ENCODE measurements around the gene ENSA. TPM values are rescaled to one million over a fixed set of nuclear protein-coding genes. Genes with fewer than 3 reads are reported as not detected.
"Not testable (repeated sequence)": the region's sequence is repeated elsewhere in the genome, so short reads cannot be mapped to it uniquely, and the experiment has no call there.

ENSA gene
- total RNA-seq, 2 donors from 2014 or later = 81.7 to 139 TPM

DNA sequence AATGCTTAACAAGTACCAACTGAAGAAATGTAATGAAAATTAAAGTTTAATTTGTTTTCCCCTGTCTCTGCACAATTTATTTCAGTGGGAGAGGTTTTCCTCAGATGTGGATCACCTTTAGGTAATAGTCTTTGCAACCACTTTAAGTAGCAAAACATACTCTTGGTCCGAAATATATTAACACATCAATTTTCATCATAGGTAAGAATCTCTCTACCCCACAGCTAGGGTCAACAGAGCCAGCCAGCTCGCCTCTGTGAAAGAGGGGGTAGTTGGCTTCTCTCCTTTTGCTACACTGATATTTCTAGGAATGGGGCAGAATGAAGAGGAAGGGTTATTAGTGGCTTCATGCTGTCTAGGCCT is 25.2 kb downstream of the ENSA start:
- TF ChIP-seq, protein P1, sequence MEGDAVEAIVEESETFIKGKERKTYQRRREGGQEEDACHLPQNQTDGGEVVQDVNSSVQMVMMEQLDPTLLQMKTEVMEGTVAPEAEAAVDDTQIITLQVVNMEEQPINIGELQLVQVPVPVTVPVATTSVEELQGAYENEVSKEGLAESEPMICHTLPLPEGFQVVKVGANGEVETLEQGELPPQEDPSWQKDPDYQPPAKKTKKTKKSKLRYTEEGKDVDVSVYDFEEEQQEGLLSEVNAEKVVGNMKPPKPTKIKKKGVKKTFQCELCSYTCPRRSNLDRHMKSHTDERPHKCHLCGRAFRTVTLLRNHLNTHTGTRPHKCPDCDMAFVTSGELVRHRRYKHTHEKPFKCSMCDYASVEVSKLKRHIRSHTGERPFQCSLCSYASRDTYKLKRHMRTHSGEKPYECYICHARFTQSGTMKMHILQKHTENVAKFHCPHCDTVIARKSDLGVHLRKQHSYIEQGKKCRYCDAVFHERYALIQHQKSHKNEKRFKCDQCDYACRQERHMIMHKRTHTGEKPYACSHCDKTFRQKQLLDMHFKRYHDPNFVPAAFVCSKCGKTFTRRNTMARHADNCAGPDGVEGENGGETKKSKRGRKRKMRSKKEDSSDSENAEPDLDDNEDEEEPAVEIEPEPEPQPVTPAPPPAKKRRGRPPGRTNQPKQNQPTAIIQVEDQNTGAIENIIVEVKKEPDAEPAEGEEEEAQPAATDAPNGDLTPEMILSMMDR (IDR thresholded peaks at IDR 0.05) = no peak
- Histone ChIP-seq H3K36me3 (no peaks in the 10 kb centered on the region), H3K4me1 (peaks cover 0 to 16% of the 10 kb centered on the region in 2 donors), H3K4me3 (no peak overlapping the region), H3K27ac (peak overlapping the region; percentile 79 to 84), H3K27me3 (no peaks in the 10 kb centered on the region), H3K9me3 (no peaks in the 10 kb centered on the region)
- no peak for DNase-seq (ENCODE audit: low spot score)

DNA sequence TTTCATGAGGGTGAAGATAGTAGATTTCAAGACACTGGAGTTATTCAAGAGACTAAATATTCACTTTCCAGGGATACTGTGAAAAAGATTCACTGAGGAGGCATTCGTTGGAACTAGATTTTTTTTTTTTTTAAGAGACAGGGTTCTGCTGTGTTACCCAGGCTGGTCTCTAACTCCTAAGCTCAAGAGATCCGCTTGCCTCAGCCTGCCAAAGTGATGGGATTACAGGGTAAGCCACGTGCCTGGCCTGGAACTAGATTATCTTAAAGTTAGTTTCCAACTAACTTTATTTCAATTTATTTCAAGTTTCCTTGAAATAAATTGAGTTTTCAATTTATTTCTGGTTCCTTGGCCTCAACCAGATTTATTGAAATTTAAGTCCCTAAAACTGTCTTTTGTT is 25.7 kb downstream of the ENSA start:
- DNase-seq (ENCODE audit: low spot score) = no peak
- H3K36me3 ChIP-seq = no peaks in the 10 kb centered on the region
- no peaks in the 10 kb centered on the region for H3K9me3 ChIP-seq
- H3K27ac ChIP-seq = peak overlapping the region; percentile 79 to 84
- TF ChIP-seq, protein P1 (IDR thresholded peaks at IDR 0.05) = no peak
- peaks cover 0 to 12% of the 10 kb centered on the region in 2 donors for H3K4me1 ChIP-seq
- H3K4me3 ChIP-seq = no peak overlapping the region
- H3K27me3 ChIP-seq = no peaks in the 10 kb centered on the region

DNA sequence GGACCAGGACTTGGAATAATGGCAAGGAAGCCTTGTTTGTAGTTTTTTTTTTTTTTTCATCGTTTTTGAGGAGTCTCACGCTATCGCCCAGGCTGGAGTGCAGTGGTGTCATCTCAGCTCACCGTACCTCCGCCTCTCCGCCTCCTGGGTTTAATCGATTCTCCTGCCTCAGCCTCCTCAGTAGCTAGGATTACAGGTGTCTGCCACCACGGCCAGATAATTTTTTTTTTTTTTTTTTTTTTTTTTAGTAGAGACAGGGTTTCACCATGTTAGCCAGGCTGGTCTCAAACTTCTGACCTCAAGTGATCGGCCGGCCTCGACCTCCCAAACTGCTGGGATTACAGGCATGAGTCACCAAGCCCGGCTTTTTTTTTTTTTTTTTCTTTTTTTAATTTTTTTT is 27.0 kb downstream of the ENSA start:
- not testable (repeated sequence) for DNase-seq (ENCODE audit: low spot score); H3K27ac ChIP-seq; H3K4me3 ChIP-seq; H3K36me3 ChIP-seq; H3K27me3 ChIP-seq; H3K9me3 ChIP-seq
- H3K4me1 ChIP-seq = peaks cover 0 to 12% of the 10 kb centered on the region in 2 donors

DNA sequence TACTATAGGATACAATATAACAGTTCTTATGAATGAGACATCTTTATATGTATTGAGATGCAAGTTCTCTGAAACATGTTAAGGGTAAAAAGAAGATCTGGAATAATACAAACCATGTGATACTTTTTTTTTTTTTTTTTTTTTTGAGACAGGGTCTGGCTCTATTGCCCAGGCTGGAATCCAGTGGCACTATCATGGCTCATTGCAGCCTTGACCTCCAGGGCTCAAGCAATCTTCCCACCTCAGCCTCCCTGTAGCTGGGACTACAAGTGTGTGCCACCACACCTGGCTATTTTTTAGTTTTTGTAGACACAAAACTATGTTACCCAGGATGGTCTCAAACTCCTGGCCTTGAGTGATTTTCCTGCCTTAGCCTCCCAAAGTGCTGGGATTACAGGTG is 27.9 kb downstream of the ENSA start:
- H3K27me3 ChIP-seq = no peaks in the 10 kb centered on the region
- H3K36me3 ChIP-seq = no peaks in the 10 kb centered on the region
- TF ChIP-seq, protein P1 (IDR thresholded peaks at IDR 0.05) = no peak
- peaks cover 0 to 12% of the 10 kb centered on the region in 2 donors for H3K4me1 ChIP-seq
- no peak for DNase-seq (ENCODE audit: low spot score)
- H3K4me3 ChIP-seq = no peak overlapping the region
- H3K27ac ChIP-seq = no peak overlapping the region
- H3K9me3 ChIP-seq = no peaks in the 10 kb centered on the region

DNA sequence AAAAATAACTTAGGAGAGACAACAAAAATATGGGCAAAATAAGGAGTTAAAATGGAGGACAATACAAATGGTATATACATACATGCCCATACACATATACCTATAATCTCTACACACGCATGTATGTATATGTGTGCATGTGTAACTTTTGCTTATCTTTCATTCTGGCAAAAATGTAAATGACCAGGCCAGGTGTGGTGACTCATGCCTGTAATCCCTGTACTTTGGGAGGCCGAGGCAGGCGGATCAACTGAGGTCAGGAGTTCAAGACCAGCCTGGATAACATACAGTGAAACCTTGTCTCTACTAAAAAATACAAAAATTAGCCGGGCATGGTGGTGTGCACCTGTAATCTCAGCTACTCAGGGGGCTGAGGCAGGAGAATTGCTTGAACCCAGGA is 31.1 kb downstream of the ENSA start:
- not testable (repeated sequence) for H3K36me3 ChIP-seq; H3K4me1 ChIP-seq; H3K9me3 ChIP-seq; DNase-seq (ENCODE audit: low spot score); H3K4me3 ChIP-seq; H3K27ac ChIP-seq; H3K27me3 ChIP-seq

DNA sequence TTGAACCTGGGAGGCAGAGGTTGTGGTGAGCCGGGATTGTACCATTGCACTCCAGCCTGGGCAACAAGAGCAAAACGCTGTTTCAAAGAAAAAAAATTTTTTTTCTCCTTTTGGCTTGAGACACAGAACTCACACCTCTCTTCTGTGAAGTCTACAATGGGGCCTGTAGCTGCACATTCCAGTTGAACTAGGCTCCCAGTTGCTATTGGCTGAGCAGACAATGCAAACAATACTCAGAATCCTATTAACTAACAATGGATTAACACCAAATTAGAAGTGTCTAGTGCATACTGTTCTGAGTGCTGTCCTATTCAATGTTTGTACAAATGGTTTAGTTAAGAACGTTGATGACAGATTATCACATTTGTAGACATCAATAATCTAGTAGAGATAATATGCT is 32.4 kb downstream of the ENSA start:
- TF ChIP-seq, protein P1 (IDR thresholded peaks at IDR 0.05) = no peak

DNA sequence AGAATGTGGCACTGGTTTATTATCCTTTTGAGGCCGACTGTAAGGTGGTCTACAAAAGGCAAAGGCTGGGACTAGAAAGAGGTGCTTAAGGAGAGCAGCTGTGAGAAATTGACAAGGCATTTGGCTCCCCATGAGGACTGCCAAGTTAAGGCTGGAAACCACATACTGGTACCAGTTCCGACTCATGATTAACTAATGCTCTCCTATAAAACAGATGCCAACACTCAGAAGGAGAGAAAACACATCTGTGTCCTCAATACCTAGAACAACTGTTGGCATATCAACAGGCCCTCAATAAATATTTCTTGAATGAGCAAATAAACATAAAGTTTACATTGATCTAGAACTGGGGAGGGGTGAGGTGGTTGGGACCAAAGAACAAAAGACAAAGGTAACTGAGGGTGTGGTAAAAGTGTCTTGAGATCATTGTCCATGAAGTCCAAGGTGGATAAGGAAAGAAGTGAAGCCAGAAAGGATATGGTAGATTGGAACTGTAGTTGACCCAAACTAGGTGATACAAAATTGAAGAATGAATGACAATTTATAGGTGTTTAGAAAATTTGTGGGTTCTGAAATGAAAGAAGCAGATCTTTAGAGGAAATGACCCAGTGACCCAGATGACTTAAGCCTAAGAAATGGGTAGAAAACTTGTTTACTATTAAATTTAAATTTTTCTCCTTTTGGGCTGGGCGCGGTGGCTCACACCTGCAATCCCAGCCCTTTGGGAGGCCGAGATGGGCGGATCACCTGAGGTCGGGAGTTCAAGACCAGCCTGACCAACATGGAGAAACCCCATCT is 33.1 kb downstream of the ENSA start:
- TF ChIP-seq, protein P1 (IDR thresholded peaks at IDR 0.05) = no peak
- Histone ChIP-seq H3K4me3 (no peak overlapping the region), H3K27ac (no peak overlapping the region), H3K4me1 (no peaks in the 10 kb centered on the region), H3K36me3 (no peaks in the 10 kb centered on the region), H3K9me3 (no peaks in the 10 kb centered on the region), H3K27me3 (no peaks in the 10 kb centered on the region)
- no peak for DNase-seq (ENCODE audit: low spot score)

More for the DNA sequence above, 32.4 kb downstream of the ENSA start:
- Histone ChIP-seq H3K27me3 (no peaks in the 10 kb centered on the region), H3K4me1 (no peaks in the 10 kb centered on the region), H3K4me3 (no peak overlapping the region), H3K9me3 (no peaks in the 10 kb centered on the region), H3K36me3 (no peaks in the 10 kb centered on the region), H3K27ac (no peak overlapping the region)
- DNase-seq (ENCODE audit: low spot score) = no peak

Measured in right atrium auricular region (tissue), 2 donors.